Mucosa of rectum (tissue), 2 donors: ENCODE results near the gene WSB2.

Experiments
- H3K27ac ChIP-seq, 2 donors: one replicate each; pipeline ENCODE4 v1.7.0; 2013; ENCODE audit warnings: inconsistent platforms in 2 of 2, low read depth in 2 of 2, low read length in 2 of 2
- H3K27me3 ChIP-seq, 2 donors: one replicate each; pipeline ENCODE4 v1.7.0; 2013; ENCODE audit warnings: low read length in 2 of 2; ENCODE audit not compliant: control insufficient read depth in 2 of 2, insufficient read depth in 2 of 2
- H3K36me3 ChIP-seq, 2 donors: one replicate each; pipeline ENCODE4 v1.7.0; 2013; ENCODE audit warnings: low read length in 2 of 2; ENCODE audit not compliant: control insufficient read depth in 2 of 2, insufficient read depth in 2 of 2
- H3K4me1 ChIP-seq, 2 donors: one replicate each; pipeline ENCODE4 v1.7.0; 2013; ENCODE audit warnings: low read length in 2 of 2, mild to moderate bottlenecking in 1 of 2; ENCODE audit not compliant: control insufficient read depth in 2 of 2, insufficient read depth in 2 of 2
- H3K4me3 ChIP-seq, 2 donors: one replicate each; pipeline ENCODE4 v1.7.0; 2013; ENCODE audit warnings: low read length in 2 of 2
- H3K9ac ChIP-seq, 2 donors: one replicate each; pipeline ENCODE4 v1.7.0; 2013; ENCODE audit warnings: low read length in 2 of 2, low read depth in 1 of 2, mild to moderate bottlenecking in 1 of 2
- H3K9me3 ChIP-seq, 2 donors: one replicate each; pipeline ENCODE4 v1.7.0; 2013; ENCODE audit warnings: low read length in 2 of 2; ENCODE audit not compliant: control insufficient read depth in 2 of 2
- donor health status: healthy.
- donor health status: Normal muscosa, but diverticular disease.

Gene WSB2

DNA sequence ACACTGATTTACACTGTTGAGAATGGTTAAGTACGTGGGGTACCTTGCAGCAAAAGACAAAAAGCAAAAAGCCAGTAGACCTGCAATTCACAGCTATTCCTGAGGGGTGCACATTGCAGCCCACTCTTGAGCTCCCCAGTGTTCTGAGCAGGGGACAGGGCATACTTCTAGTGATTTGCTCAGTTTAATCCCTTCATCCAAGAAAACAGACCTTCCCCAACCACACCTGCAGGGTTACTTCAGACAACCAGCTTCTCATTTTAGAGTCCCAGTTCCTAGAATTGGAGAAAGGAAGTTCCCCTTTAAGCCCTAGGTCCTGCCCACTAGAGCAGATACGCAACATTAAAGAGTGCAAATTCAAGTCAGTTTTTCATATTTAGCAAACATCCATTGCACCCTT, 3.6 kb upstream of the WSB2 start:
- no peaks in the 10 kb centered on the region for H3K9me3 ChIP-seq
- peak overlapping the region in 1 of 2 donors; percentile 23 for H3K9ac ChIP-seq
- H3K27me3 ChIP-seq, result no peaks in the 10 kb centered on the region
- peaks cover 0 to 6% of the 10 kb centered on the region in 2 donors for H3K36me3 ChIP-seq
- H3K27ac ChIP-seq, result peak overlapping the region; percentile 87 to 96
- H3K4me3 ChIP-seq, result no peak overlapping the region
- peaks cover 26 to 32% of the 10 kb centered on the region in 2 donors for H3K4me1 ChIP-seq

DNA sequence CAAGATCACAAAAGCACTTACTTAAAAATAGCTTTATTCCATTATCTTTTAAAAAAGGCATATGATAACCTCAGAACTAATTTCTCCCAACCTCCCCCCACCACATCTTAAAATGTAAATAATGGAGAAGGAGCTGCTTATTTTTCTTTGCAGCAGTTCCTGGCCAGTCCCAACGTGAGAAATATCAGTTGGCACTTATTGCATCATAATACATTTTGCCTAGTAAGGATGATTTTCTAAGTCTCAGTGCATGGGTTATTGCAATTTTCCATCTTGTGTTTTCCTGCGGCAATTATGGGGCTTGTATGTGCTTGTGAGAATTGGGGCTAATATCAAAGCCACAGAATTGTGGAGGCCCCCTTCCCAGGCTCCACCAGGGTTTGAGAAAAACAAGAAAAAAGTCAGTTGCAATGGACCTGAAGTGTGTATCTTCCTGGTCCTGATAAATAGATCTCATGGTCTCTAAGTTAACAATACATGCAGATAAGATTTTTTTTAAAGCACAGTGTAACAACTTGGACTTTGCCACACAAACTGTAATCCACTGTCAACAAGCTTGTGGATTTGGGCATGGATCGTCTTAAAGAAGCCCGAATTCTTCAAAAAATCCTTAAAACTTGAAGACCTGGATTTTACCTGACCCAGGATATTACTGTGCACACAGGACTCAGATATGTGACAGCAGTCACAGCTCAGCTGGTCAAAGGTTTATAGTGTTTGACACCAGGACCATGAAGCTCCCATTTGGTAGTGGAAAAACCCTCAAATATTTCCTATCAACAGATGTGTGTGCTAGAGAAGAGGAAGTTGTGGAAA, 2.8 kb upstream of the WSB2 start:
- Histone ChIP-seq H3K4me1 (peaks cover 33 to 34% of the 10 kb centered on the region in 2 donors), H3K9me3 (no peaks in the 10 kb centered on the region), H3K36me3 (peaks cover 0 to 6% of the 10 kb centered on the region in 2 donors), H3K4me3 (peak overlapping the region in 1 of 2 donors; percentile 14), H3K9ac (peak overlapping the region; percentile 27 to 38), H3K27ac (peak overlapping the region; percentile 87 to 96), H3K27me3 (no peaks in the 10 kb centered on the region)

DNA sequence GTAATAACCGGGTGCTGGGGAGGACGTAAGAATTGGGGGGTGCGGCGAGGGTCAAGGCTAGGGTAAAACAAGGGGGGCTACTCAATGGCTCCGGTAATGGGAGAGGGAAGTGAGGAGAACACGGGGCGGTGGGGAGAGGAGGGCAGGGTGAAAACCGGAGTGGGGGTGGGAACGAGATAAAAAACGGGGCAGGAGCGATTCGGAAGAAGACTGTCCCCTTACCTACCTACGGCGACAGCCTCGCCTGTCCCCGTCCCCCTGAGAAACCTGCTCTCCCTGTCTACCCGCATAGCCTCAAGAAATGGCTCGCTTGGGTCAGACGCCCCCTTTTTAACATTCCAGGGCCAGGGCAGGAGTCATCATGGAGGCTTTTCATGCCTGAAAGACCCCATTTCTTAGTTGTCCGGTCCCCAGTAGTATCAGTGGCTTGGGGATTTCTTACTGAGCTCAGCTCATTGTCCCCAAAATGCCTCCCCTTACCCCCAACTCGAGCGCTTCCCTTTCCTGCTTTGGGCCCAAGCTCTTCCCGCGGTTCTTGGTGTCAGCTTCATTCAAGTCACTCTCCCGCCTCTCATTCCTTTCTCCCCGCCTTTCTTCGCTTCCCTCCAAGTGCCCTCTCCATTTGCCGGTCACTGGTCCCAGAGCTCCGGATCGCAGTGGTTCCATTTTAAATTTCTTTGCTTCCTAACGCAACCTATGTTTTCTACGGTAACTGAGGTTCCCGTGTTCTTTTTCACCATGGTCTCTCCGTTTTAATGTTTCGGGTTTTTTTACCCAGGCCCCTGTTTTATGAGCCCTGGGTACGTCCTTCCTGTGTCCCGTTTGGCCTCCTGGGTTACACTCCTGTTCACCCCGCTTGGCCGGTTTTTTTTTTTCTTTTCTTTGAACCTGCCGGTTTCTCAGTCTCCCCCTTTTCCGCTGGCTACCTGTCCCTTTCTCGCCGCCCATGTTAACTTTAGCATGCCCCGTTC, 1.2 kb upstream of the WSB2 start:
- no peaks in the 10 kb centered on the region for H3K27me3 ChIP-seq
- peaks cover 0 to 6% of the 10 kb centered on the region in 2 donors for H3K36me3 ChIP-seq
- peaks cover 33 to 34% of the 10 kb centered on the region in 2 donors for H3K4me1 ChIP-seq
- H3K4me3 ChIP-seq, result peak overlapping the region; percentile 90 to 94
- peak overlapping the region; percentile 87 to 96 for H3K27ac ChIP-seq
- H3K9me3 ChIP-seq, result no peaks in the 10 kb centered on the region
- peak overlapping the region; percentile 93 to 98 for H3K9ac ChIP-seq

DNA sequence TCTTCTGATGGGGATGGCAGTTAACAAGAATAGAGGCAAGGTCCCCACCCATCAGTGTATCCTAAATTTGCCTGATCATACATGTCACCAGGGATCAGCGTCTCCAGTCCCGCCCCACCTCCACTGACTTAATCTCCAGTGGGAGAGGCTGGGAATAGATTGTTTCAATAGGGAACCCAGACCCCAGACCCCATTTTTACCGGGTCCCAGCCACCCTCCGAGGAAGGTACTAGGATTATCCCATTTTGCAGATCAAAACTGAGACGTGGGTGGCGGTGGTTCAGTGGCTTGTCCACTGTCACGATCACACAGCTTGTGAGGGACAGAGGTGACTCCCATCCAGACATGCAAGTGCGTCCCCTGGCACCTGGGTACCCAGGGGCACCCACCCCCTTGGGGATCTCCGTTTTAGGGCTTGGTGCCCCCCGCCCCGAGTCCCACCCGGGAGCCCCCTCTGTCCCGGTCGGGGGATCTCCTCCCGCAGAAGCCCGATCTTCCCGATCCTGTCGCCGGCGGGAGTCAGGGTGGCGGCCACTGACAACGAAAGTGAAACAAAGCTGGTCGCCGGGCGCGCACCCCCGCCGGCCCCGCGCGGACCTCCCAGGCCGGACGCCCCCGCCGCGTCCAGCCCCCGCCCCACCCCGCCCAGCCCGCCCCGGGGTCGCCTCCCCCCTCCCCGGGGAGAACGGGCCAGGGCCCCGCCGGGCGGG, 523 bp downstream of the WSB2 start:
- H3K9me3 ChIP-seq, result no peaks in the 10 kb centered on the region
- H3K9ac ChIP-seq, result peak overlapping the region; percentile 76 to 77
- H3K27ac ChIP-seq, result peak overlapping the region; percentile 87 to 96
- H3K27me3 ChIP-seq, result no peaks in the 10 kb centered on the region
- H3K36me3 ChIP-seq, result no peaks in the 10 kb centered on the region
- peak overlapping the region; percentile 78 to 92 for H3K4me3 ChIP-seq
- H3K4me1 ChIP-seq, result peaks cover 33 to 42% of the 10 kb centered on the region in 2 donors

DNA sequence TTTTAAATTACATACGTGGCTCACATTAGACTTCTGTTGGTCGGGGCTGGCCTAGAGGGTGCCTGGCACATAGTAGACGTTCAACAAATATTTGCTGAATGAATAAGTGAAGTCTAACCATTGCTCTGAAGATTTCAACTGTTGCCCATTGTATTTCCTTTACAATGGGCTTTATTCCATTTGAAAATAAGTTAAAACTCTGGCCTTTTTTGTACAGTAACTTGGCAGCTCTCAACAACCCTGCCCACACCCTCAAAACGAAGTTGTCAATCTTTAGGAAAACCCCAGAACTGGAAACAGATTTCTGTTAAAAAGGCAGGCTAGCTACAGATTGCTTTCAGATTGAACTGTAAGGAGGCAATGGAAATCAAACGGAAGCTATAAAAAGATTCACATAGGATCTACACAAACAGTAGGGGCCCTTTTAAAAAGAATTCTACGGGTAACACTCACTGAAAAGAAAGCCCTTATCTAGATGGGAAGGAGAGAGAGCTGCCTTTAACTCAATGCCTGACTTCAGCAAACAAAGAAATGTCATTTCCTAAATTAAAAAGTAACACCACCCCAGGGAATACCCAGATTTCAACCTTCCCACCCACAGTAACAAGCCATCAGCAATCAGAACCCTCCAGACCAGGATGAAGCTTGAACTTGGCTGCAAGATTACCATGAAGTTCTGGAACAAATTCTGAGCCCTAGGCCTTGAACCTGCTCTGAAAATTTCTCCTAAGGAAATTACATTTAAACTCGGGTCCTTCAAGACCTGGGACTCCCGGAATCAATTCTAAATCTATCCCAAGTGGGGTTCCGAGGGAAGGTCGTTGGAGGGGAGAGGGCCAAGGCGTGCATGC, 1.4 kb downstream of the WSB2 start:
- no peaks in the 10 kb centered on the region for H3K36me3 ChIP-seq
- H3K27ac ChIP-seq, result peak overlapping the region; percentile 87 to 96
- peaks cover 28 to 33% of the 10 kb centered on the region in 2 donors for H3K4me1 ChIP-seq
- H3K4me3 ChIP-seq, result peak overlapping the region; percentile 78 to 92
- no peaks in the 10 kb centered on the region for H3K27me3 ChIP-seq
- no peaks in the 10 kb centered on the region for H3K9me3 ChIP-seq
- H3K9ac ChIP-seq, result peak overlapping the region; percentile 76 to 77

DNA sequence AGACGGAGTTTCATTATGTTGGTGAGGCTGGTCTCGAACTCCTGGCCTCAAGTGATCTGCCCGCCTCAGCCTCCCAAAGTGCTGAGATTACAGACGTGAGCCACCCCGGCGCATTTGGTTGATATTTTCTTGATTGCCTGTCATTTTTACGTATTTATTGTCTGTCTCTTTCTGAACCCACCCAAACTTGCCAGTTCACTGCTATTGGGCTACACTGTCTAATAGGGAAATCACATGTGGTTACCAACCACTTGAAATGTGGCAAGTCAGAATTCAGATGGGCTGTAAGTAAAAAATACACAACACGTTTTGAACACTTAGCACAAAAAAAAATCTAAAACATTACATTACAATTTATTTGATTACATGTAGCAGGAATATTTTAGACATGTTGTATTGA, 2.1 kb downstream of the WSB2 start:
- H3K4me3 ChIP-seq, result no peak overlapping the region
- H3K9me3 ChIP-seq, result no peaks in the 10 kb centered on the region
- no peak overlapping the region for H3K9ac ChIP-seq
- no peaks in the 10 kb centered on the region for H3K27me3 ChIP-seq
- H3K27ac ChIP-seq, result peak overlapping the region in 1 of 2 donors; percentile 87
- peaks cover 22 to 28% of the 10 kb centered on the region in 2 donors for H3K4me1 ChIP-seq
- no peaks in the 10 kb centered on the region for H3K36me3 ChIP-seq

DNA sequence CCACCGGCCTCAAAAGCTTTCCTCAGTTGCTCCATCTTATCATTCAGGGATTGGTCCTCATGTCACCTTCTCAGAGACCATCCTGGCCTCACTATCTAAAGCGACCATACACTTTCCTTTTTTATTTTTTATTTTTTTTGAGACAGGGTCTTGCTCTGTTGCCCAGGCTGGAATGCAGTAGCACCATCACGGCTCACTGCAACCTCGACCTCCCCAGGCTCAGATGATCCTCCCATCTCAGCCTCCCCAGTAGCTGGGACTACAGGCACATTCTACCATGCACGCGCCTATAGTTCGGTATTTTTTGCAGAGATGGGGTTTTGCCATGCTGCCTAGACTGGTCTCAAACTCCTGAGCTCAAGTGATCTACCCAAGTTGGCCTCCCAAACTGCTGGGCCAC, 2.8 kb downstream of the WSB2 start:
- Histone ChIP-seq H3K9me3 (no peaks in the 10 kb centered on the region), H3K4me1 (peaks cover 18 to 31% of the 10 kb centered on the region in 2 donors), H3K27me3 (no peaks in the 10 kb centered on the region), H3K9ac (no peak overlapping the region), H3K4me3 (no peak overlapping the region), H3K27ac (no peak overlapping the region), H3K36me3 (no peaks in the 10 kb centered on the region)

DNA sequence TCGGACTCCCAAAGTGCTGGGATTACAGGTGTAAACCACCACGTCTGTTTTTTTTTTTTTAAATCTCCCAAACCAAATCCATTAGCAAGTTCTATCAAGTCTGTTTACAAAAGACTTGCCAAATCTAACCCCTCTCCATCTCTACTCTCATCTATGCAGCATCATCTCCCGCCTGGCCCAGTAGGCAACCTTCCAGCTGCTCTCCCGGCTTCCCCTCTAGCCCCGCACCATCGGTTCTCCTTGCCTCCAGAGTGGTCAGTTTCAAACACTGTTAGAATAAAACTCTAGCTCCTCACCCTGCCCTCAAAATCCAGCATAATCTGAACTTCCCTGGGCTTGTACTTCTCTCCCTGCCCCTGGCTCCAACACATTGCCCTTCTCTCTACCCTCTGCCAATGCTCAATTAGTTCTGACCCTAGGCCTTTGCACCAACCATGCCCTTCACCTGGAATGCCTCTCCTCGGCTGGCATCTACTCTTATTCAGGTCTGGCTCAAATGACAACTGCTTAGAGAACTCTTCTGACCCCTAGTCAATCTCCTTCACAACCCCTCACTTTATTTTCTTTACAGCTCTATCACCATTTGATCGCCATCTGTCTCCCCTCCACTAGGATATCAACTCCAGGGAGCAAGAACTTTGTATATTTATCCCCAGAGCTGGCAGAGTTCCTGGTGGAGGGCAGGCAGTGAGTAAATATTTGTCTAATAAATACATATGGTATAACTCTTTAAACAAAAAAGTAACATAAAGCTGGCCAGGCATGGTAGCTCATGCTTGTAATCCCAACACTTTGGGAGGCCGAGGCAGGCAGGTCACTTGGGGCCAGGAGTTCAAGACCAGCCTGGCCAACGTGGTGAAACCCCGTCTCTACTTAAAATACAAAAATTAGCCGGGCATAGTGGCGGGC, 4.9 kb downstream of the WSB2 start:
- H3K36me3 ChIP-seq, result peaks cover 4 to 5% of the 10 kb centered on the region in 2 donors
- peak overlapping the region in 1 of 2 donors; percentile 42 for H3K27ac ChIP-seq
- peak overlapping the region in 1 of 2 donors; percentile 10 for H3K4me3 ChIP-seq
- no peaks in the 10 kb centered on the region for H3K9me3 ChIP-seq
- no peak overlapping the region for H3K9ac ChIP-seq
- no peaks in the 10 kb centered on the region for H3K27me3 ChIP-seq
- H3K4me1 ChIP-seq, result peaks cover 22 to 44% of the 10 kb centered on the region in 2 donors
